NB4 (cell line): ENCODE results near the gene WWP2.

ENCODE experiments used
- DNase-seq: peaks from one replicate; pipeline ENCODE4 v3.0.0; 2010; ENCODE audit warnings: low read depth
- H3K4me3 ChIP-seq: one replicate; pipeline ENCODE4 v1.5.1; 2011; ENCODE audit warnings: mild to moderate bottlenecking, low read depth, low read length, moderate library complexity
- CTCF ChIP-seq: IDR thresholded peaks from one replicate; pipeline ENCODE4 v1.5.1; 2012; ENCODE audit warnings: low read depth, low read length
- MAX ChIP-seq: IDR thresholded peaks from 2 replicates; pipeline ENCODE4 v1.6.1; 2011; ENCODE audit warnings: low read depth, low read length
- MYC ChIP-seq: IDR thresholded peaks from 2 replicates; pipeline ENCODE4 v1.6.1; 2011; ENCODE audit warnings: low read depth, low read length
- POLR2A ChIP-seq: IDR thresholded peaks from 2 replicates; pipeline ENCODE4 v1.6.1; 2011; ENCODE audit warnings: mild to moderate bottlenecking; ENCODE audit not compliant: insufficient read length; ENCODE audit errors: extremely low read depth

The WWP2 gene

GRCh38 chr16:69934751-69935150, 172.6 kb downstream of the WWP2 start:
- DNase-seq: no peak
- no peak for TF ChIP-seq POLR2A
- no peak overlapping the region for H3K4me3 ChIP-seq

GRCh38 chr16:69935278-69935711, 173.2 kb downstream of the WWP2 start:
- no peak overlapping the region for H3K4me3 ChIP-seq
- TF ChIP-seq POLR2A (no peak), MYC (no peak), CTCF (no peak), MAX (no peak)
- no peak for DNase-seq

GRCh38 chr16:69935740-69936139, 173.6 kb downstream of the WWP2 start:
- H3K4me3 ChIP-seq: no peak overlapping the region
- TF ChIP-seq POLR2A (no peak), MAX (no peak), CTCF (no peak), MYC (no peak)
- no peak for DNase-seq

- DNase-seq: no peak
- no peak overlapping the region for H3K4me3 ChIP-seq
- no peak for TF ChIP-seq POLR2A
- no peak for TF ChIP-seq MAX
- no peak for TF ChIP-seq CTCF
- TF ChIP-seq MYC: no peak
These were observed 174.1 kb downstream of the WWP2 start for GRCh38 chr16:69936252-69936651.

- TF ChIP-seq CTCF (no peak), POLR2A (no peak), MAX (no peak), MYC (no peak)
- H3K4me3 ChIP-seq: no peak overlapping the region
- no peak for DNase-seq
These were observed 174.6 kb downstream of the WWP2 start for GRCh38 chr16:69936751-69937211.

- TF ChIP-seq CTCF (no peak), POLR2A (no peak), MAX (no peak), MYC (no peak)
- DNase-seq: no peak
- H3K4me3 ChIP-seq: no peak overlapping the region
These were observed 175.4 kb downstream of the WWP2 start for GRCh38 chr16:69937465-69937951.
